Activated naive CD4-positive, alpha-beta T cell treated with anti-CD3 and anti-CD28 coated beads, Interleukin-2, amount 50 U/mL, for 24 hours (primary cell): ENCODE results near the gene MYMK.

Experiments
- H3K27ac Mint-ChIP-seq: one replicate; pipeline ENCODE4 v1.8.0; 2021; ENCODE audit warnings: mild to moderate bottlenecking, mixed read lengths
- H3K27me3 Mint-ChIP-seq: one replicate; pipeline ENCODE4 v1.8.0; 2021; ENCODE audit warnings: mixed read lengths
- H3K36me3 Mint-ChIP-seq: one replicate; pipeline ENCODE4 v1.8.0; 2021; ENCODE audit warnings: mixed read lengths
- H3K4me1 Mint-ChIP-seq: one replicate; pipeline ENCODE4 v1.8.0; 2021; ENCODE audit warnings: mixed read lengths
- H3K4me3 Mint-ChIP-seq: one replicate; pipeline ENCODE4 v1.8.0; 2021; ENCODE audit warnings: mild to moderate bottlenecking, mixed read lengths
- H3K9me3 Mint-ChIP-seq: one replicate; pipeline ENCODE4 v1.8.0; 2021; ENCODE audit warnings: mixed read lengths

Gene MYMK

GRCh38 chr9:133507246-133507965 lies 17.4 kb downstream of the MYMK start:
- H3K4me3 Mint-ChIP-seq = no peak overlapping the region
- H3K36me3 Mint-ChIP-seq = peaks cover under 1% of the 10 kb centered on the region
- peaks cover 3% of the 10 kb centered on the region for H3K9me3 Mint-ChIP-seq
- H3K27me3 Mint-ChIP-seq = no peaks in the 10 kb centered on the region
- H3K4me1 Mint-ChIP-seq = peaks cover 16% of the 10 kb centered on the region
- no peak overlapping the region for H3K27ac Mint-ChIP-seq

DNA sequence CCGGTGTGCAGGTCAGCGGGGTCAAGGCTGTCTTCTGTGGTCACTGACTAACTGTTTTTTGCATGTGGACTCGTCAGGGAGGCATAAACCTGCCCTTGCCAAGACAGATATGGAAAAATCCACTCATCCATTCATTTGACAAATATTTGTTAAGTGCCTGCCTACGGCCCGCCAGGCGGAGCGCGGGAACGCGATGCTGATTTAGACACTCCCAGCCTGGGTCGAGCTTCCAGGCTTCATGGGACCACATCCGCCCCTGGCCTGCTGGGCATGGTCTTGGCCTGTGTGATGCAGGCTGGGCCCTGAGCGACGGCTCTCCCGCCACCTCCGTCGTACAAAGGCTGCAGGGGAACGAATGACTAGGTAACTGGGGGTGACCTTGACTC lies 18.1 kb downstream of the MYMK start:
- Mint-ChIP-seq H3K27ac (no peak overlapping the region), H3K36me3 (peaks cover 6% of the 10 kb centered on the region), H3K4me1 (peaks cover 16% of the 10 kb centered on the region), H3K27me3 (no peaks in the 10 kb centered on the region), H3K9me3 (peaks cover 11% of the 10 kb centered on the region), H3K4me3 (no peak overlapping the region)

GRCh38 chr9:133505901-133506652 lies 18.7 kb downstream of the MYMK start:
- no peaks in the 10 kb centered on the region for H3K27me3 Mint-ChIP-seq
- H3K4me1 Mint-ChIP-seq = peaks cover 16% of the 10 kb centered on the region
- no peak overlapping the region for H3K27ac Mint-ChIP-seq
- no peak overlapping the region for H3K4me3 Mint-ChIP-seq
- peaks cover 17% of the 10 kb centered on the region for H3K9me3 Mint-ChIP-seq
- peaks cover 9% of the 10 kb centered on the region for H3K36me3 Mint-ChIP-seq

- peaks cover 9% of the 10 kb centered on the region for H3K36me3 Mint-ChIP-seq
- peaks cover 17% of the 10 kb centered on the region for H3K9me3 Mint-ChIP-seq
- H3K4me1 Mint-ChIP-seq = peaks cover 16% of the 10 kb centered on the region
- H3K27ac Mint-ChIP-seq = no peak overlapping the region
- no peak overlapping the region for H3K4me3 Mint-ChIP-seq
- H3K27me3 Mint-ChIP-seq = no peaks in the 10 kb centered on the region
Measured at GRCh38 chr9:133505186-133505830, 19.5 kb downstream of the MYMK start.

GRCh38 chr9:133502112-133502511 lies 22.6 kb downstream of the MYMK start:
- peaks cover 9% of the 10 kb centered on the region for H3K36me3 Mint-ChIP-seq
- H3K9me3 Mint-ChIP-seq = peaks cover 17% of the 10 kb centered on the region
- H3K27ac Mint-ChIP-seq = no peak overlapping the region
- H3K4me1 Mint-ChIP-seq = peaks cover under 1% of the 10 kb centered on the region
- H3K4me3 Mint-ChIP-seq = no peak overlapping the region
- H3K27me3 Mint-ChIP-seq = no peaks in the 10 kb centered on the region

GRCh38 chr9:133499892-133500270 lies 24.9 kb downstream of the MYMK start:
- no peaks in the 10 kb centered on the region for H3K4me1 Mint-ChIP-seq
- H3K27me3 Mint-ChIP-seq = no peaks in the 10 kb centered on the region
- H3K9me3 Mint-ChIP-seq = peaks cover 17% of the 10 kb centered on the region
- H3K4me3 Mint-ChIP-seq = no peak overlapping the region
- peaks cover 9% of the 10 kb centered on the region for H3K36me3 Mint-ChIP-seq
- no peak overlapping the region for H3K27ac Mint-ChIP-seq

DNA sequence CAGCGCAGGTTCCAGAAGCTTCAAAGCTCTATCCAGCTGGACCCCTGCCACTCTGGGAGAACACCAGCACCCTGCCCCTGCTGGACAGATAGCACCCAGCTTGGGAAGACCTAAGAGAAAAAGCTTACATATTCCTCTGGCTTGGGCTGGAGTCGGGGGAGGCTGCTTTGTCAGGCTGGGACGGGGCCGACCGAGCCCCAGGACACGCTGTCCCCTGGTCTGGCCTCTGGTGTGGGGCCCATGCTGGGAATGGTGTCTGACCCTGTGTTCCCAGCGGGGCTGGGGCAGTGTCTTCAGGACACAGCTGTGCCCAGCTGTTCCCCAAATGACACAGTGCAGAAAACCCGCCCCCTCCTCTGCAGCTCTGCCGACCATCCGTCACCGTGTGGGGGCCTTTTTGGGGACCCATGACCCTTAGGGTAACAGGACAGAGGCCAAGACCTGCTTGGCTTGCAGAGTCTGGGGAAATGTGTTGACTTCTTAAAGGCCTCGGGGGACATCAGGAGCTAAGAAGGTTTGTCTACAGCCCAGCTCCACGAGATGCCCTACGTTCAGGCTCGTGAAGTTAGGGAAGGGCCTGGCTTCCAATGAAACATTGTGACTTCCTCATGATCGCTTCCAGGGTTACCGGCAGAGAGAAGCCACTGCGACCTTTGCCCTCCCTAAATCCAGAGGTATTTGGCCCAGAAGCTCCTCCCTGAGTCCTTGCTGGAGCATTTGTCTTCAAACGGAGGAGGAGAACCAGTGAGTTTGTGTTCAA lies 25.4 kb downstream of the MYMK start:
- H3K27me3 Mint-ChIP-seq = no peaks in the 10 kb centered on the region

DNA sequence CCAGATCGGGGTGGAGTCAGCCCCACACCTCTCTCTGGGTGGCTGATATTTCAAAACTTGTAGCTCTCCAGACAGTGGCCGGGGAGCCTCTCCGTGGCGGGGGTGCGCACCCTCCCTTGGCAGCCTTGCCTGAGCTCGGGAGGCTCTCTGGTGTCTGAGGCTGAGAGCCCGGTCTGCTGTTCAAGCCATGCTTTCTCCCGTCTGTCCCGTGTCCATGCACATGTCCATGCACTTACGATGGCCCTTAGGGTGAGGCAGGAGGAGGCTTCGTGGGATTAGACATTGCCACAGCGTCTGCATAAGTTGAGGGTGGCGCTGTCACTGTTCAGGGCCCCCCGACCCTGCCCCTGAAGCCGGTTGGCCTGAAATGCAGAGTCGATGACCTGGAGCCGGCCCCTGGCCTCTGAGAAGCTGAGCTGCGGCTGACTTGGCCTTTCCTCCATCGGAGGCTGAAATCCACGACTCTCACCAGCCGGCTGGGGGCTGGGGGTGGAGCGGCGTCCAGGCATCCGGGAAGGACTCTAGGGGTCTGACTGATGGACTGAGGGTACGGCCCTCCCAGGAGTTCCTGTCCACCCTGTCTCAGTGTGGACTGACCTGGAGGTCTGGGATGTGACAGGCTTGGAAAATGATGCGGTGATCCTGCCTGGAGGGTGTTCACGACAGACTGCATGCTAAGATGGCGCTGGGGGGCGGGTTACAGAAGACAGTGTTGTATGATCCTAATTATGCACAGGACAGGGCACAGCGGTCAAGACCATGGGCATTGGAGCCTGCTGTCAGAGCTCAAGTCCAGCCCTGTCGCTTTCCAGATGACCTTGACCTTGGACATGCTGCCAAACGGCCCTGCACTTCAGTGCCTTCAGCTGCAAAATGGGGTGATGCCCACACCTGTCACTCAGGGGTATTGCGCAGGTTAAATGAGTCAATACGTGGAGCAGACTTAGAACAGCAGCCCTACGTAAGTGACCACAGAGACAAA lies 27.6 kb downstream of the MYMK start:
- Mint-ChIP-seq H3K36me3 (peaks cover 6% of the 10 kb centered on the region), H3K4me1 (no peaks in the 10 kb centered on the region), H3K4me3 (no peak overlapping the region), H3K9me3 (peaks cover 12% of the 10 kb centered on the region), H3K27me3 (no peaks in the 10 kb centered on the region), H3K27ac (no peak overlapping the region)

More for the DNA sequence above, 25.4 kb downstream of the MYMK start:
- no peak overlapping the region for H3K27ac Mint-ChIP-seq
- H3K4me3 Mint-ChIP-seq = no peak overlapping the region
- no peaks in the 10 kb centered on the region for H3K4me1 Mint-ChIP-seq
- H3K9me3 Mint-ChIP-seq = peaks cover 17% of the 10 kb centered on the region
- peaks cover 9% of the 10 kb centered on the region for H3K36me3 Mint-ChIP-seq

GRCh38 chr9:133495327-133496293 lies 29.1 kb downstream of the MYMK start:
- Mint-ChIP-seq H3K27me3 (no peaks in the 10 kb centered on the region), H3K36me3 (no peaks in the 10 kb centered on the region), H3K4me3 (no peak overlapping the region), H3K9me3 (no peaks in the 10 kb centered on the region), H3K27ac (no peak overlapping the region), H3K4me1 (no peaks in the 10 kb centered on the region)

DNA sequence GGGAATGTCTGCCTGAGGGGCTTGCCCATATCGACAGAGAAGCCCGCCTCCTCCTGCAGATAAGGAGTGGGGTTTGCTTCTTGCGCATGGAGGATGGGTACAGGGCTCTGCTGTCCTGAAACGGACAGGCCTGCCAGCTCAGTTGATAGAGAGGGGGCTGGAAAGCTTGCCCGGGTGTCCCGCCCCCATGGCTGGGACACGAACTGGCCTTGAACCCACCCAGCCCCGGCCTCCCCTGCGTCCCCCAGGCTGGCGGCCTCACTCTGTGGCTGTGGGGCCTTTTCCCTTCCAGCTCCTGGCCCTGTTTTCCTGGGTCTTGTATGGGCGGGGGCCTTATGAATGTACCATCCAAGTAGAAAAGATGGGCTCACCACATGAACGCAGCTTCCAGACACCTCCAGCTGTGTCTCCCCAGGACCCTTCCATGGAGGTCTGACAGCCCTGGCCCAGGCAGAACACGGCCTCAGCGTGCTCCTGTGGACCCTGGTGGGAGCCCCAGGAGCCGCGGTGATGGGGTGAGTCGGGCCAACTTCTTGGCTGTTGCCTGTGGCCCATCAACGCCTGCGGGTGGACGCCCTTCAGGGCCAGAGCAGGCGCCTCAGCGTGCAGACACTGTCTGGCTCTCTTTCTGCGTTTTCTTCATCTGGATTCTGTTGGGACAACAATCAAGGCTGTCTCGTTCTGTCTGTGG lies 30.0 kb downstream of the MYMK start:
- Mint-ChIP-seq H3K27ac (no peak overlapping the region), H3K4me3 (no peak overlapping the region), H3K4me1 (no peaks in the 10 kb centered on the region), H3K27me3 (no peaks in the 10 kb centered on the region), H3K36me3 (no peaks in the 10 kb centered on the region), H3K9me3 (no peaks in the 10 kb centered on the region)

DNA sequence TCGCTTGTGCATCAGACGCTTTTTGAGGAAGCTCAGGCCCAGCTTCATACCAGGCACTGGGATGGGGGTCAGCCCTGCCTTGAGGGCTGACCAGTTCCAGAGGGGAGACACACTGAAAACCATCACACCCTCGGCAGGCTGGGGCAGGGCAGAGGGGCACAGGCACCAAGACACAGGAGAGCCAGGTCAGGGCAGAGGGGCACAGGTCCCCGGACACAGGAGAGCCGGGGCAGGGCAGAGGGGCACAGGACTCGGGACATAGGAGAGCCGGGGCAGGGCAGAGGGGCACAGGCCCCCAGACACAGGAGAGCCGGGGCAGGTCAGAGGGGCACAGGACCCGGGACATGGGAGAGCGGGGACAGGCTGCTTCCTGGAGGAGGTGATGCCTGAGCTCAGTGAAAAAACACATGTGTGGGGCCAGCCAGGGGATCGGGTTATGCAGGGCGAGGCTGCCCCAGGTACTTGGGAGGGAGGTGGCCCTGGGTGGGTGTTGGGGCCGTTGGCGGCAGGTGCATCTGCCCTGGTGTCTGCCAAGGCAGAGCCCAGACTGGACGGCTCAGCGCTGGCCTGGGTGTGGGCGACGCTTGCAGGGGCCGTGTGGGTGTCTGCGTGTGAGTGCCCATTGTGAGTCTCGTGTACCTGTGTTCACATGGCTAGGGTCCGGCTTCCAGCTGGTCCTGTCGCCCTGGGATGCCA lies 30.8 kb downstream of the MYMK start:
- no peaks in the 10 kb centered on the region for H3K36me3 Mint-ChIP-seq
- no peaks in the 10 kb centered on the region for H3K27me3 Mint-ChIP-seq
- H3K9me3 Mint-ChIP-seq = no peaks in the 10 kb centered on the region
- H3K27ac Mint-ChIP-seq = no peak overlapping the region
- no peaks in the 10 kb centered on the region for H3K4me1 Mint-ChIP-seq
- H3K4me3 Mint-ChIP-seq = no peak overlapping the region

GRCh38 chr9:133493428-133493827 lies 31.3 kb downstream of the MYMK start:
- Mint-ChIP-seq H3K4me3 (no peak overlapping the region), H3K9me3 (no peaks in the 10 kb centered on the region), H3K27me3 (no peaks in the 10 kb centered on the region), H3K27ac (no peak overlapping the region), H3K36me3 (no peaks in the 10 kb centered on the region), H3K4me1 (no peaks in the 10 kb centered on the region)
